Measurements from ENCODE around the gene C6orf58. TPM values are rescaled to one million over a fixed set of nuclear protein-coding genes. Genes with fewer than 3 reads are reported as not detected.

C6orf58 gene
- total and polyA plus RNA-seq, 12 donors = 0.22 TPM; not detected in 11

DNA sequence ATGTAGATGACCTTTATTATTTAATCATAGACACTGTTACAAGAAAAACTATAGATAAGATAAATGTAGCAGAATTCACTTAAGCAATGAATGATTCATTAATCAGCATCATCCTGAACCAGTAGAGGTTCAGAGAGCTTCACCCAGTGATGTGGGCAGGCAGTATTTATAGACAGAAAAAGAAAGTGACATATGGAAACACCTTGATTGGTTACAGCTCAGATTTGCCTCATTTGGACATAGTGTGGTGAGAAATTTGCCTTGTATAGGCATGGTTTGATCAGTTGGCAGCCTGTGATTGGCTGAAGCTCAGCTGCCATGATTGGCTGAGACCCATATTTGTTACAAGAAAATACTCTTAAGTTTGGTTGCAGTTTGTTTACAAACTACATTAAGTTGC, 4.6 kb downstream of the C6orf58 start:
- intact Hi-C loops (cut with DNase I) = no loop called here
- no peaks in the 10 kb centered on the region for H3K27me3 ChIP-seq
- H3K36me3 ChIP-seq (replicated peaks in 1 of 2) = no peaks in the 10 kb centered on the region
- no peak for DNase-seq
- no peak overlapping the region for H3K4me3 ChIP-seq
- no peaks in the 10 kb centered on the region for H3K4me1 ChIP-seq (replicated peaks in 1 of 2)
- no peaks in the 10 kb centered on the region for H3K9me3 ChIP-seq (replicated peaks in 1 of 3)
- no peak for TF ChIP-seq POLR2A (IDR thresholded peaks at IDR 0.05)
- TF ChIP-seq, protein P1, sequence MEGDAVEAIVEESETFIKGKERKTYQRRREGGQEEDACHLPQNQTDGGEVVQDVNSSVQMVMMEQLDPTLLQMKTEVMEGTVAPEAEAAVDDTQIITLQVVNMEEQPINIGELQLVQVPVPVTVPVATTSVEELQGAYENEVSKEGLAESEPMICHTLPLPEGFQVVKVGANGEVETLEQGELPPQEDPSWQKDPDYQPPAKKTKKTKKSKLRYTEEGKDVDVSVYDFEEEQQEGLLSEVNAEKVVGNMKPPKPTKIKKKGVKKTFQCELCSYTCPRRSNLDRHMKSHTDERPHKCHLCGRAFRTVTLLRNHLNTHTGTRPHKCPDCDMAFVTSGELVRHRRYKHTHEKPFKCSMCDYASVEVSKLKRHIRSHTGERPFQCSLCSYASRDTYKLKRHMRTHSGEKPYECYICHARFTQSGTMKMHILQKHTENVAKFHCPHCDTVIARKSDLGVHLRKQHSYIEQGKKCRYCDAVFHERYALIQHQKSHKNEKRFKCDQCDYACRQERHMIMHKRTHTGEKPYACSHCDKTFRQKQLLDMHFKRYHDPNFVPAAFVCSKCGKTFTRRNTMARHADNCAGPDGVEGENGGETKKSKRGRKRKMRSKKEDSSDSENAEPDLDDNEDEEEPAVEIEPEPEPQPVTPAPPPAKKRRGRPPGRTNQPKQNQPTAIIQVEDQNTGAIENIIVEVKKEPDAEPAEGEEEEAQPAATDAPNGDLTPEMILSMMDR (IDR thresholded peaks at IDR 0.05) = no peak
- H3K27ac ChIP-seq = no peak overlapping the region

DNA sequence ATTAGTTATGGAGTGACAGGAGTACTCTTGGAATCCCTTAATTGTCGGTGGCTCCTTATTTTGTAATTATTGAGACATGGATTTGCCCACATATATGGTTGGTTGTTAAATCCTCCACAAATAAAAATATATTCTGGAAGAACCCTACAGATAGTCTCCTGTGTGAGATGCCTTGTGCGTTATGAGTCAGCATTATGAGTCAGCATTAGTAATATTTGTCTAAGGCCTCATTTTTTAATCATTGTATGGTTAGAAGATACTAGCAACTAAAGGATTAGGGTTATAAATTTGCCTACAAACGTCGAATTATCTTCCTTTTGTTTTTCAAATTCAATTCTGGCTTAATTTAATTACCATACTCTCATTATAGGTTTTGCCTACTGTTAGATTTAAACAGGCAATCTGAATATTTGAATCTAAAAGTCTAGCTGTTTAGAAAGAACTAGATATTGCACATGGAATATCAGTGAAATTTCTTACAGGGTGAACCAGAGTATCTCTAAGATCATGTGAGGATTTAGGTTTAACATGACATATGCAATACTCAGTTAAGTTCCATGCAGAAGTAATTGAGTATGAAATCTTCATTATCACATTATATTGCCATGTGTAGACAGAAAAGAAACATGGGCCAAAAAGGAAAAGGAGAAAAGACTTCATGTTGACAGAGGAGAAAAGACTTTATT, 5.9 kb downstream of the C6orf58 start:
- no peaks in the 10 kb centered on the region for H3K4me1 ChIP-seq (replicated peaks in 1 of 2)
- TF ChIP-seq, protein P1 (IDR thresholded peaks at IDR 0.05) = no peak
- no peak for TF ChIP-seq POLR2A (IDR thresholded peaks at IDR 0.05)
- intact Hi-C loops (cut with DNase I) = no loop called here
- no peak overlapping the region for H3K27ac ChIP-seq
- no peaks in the 10 kb centered on the region for H3K27me3 ChIP-seq
- no peak for DNase-seq
- no peak overlapping the region for H3K4me3 ChIP-seq
- 57 to 75% (median 62%) methylated on average over 4 of the region's 4 CpGs for WGBS, 4 donors
- no peaks in the 10 kb centered on the region for H3K36me3 ChIP-seq (replicated peaks in 1 of 2)
- H3K9me3 ChIP-seq (replicated peaks in 1 of 3) = no peaks in the 10 kb centered on the region

DNA sequence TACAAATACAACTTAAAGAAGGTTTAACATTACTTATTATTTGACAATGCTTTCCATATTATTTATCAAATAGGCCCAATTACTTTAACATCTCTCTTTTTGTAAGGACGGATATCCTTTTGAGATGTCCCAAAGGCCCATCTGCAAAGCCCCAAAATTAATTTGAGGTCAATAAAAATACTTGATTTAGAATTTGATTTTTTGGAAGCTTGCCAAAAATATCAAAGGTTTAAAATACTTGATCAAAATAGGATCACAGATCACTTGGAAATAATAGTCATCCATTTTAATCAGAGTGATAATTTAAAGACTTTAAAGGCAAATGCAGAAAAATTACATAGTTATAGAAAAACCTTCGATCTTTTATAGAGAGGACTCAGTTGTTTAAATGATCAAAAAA, 8.1 kb downstream of the C6orf58 start:
- Histone ChIP-seq H3K27ac (no peak overlapping the region), H3K27me3 (no peaks in the 10 kb centered on the region), H3K36me3 (replicated peaks in 1 of 2) (no peaks in the 10 kb centered on the region), H3K4me1 (replicated peaks in 1 of 2) (no peaks in the 10 kb centered on the region), H3K4me3 (no peak overlapping the region), H3K9me3 (replicated peaks in 1 of 3) (no peaks in the 10 kb centered on the region)
- 78 to 90% (median 89%) methylated on average over 2 of the region's 2 CpGs for WGBS, 4 donors
- DNase-seq = no peak
- TF ChIP-seq, protein P1 (IDR thresholded peaks at IDR 0.05) = no peak
- TF ChIP-seq POLR2A (IDR thresholded peaks at IDR 0.05) = no peak
- intact Hi-C loops (cut with DNase I) = no loop called here

DNA sequence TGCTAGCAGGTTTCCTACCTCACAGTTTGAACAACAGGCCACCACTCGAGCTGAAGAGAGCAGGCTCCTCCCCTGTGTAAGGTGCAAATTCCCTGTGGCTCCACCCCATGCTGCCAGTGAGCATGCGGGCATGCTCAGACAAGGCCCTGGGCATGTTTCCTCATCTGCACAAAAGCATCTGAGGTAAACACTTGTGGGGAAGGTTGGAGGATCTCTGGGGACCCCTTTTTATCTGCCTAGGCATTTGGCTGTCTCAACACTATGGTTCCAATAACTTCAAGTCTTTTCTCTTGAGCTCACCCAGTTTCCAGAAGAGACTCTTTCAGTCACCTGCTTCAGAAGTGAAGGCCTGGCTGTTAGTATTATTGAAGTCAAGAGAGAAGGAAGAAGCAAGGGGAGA, 9.4 kb downstream of the C6orf58 start:
- no peak for TF ChIP-seq POLR2A (IDR thresholded peaks at IDR 0.05)
- TF ChIP-seq, protein P1 (IDR thresholded peaks at IDR 0.05) = no peak
- H3K4me3 ChIP-seq = no peak overlapping the region
- no peaks in the 10 kb centered on the region for H3K9me3 ChIP-seq (replicated peaks in 1 of 3)
- intact Hi-C loops (cut with DNase I) = no loop called here
- no peak overlapping the region for H3K27ac ChIP-seq
- 29 to 68% (median 41%) methylated on average over 2 of the region's 2 CpGs for WGBS, 4 donors
- H3K27me3 ChIP-seq = no peaks in the 10 kb centered on the region
- H3K36me3 ChIP-seq (replicated peaks in 1 of 2) = no peaks in the 10 kb centered on the region
- DNase-seq = no peak
- no peaks in the 10 kb centered on the region for H3K4me1 ChIP-seq (replicated peaks in 1 of 2)
